ENCODE data around the gene NSMF.

NSMF gene

GRCh38 chr9:137459152-137459600, at the start of gene NSMF:
TSS of gene NSMF (minus strand) at chr9:137459334. CDS start at chr9:137459102, 232 bp downstream.
- TF ChIP-seq CTCF (IDR thresholded peaks at IDR 0.05; ENCODE audit: unreplicated experiment in 3 of 3), result no peak
- H3K4me3 Mint-ChIP-seq, result peak within 1 kb of the TSS; percentile 66 to 71 (median 68)
- H3K9me3 Mint-ChIP-seq, result no peaks in the 10 kb centered on the region
- peaks cover 16% of the 10 kb centered on the region for H3K27me3 Mint-ChIP-seq (ENCODE audit: low read depth)
- peaks cover 12% of the 10 kb centered on the region for H3K4me1 Mint-ChIP-seq
- peak within 1 kb of the TSS in 1 of 3 experiments; percentile 26 for H3K27ac Mint-ChIP-seq
- no peaks in the 10 kb centered on the region for H3K36me3 Mint-ChIP-seq (ENCODE audit: low read depth)

- Mint-ChIP-seq H3K27ac (no peak overlapping the region), H3K9me3 (peaks cover 20% of the 10 kb centered on the region), H3K4me3 (no peak overlapping the region), H3K27me3 (ENCODE audit: low read depth) (no peaks in the 10 kb centered on the region), H3K4me1 (no peaks in the 10 kb centered on the region), H3K36me3 (ENCODE audit: low read depth) (peaks cover 12% of the 10 kb centered on the region)
- TF ChIP-seq CTCF (IDR thresholded peaks at IDR 0.05; ENCODE audit: unreplicated experiment in 3 of 3), result no peak
Measured at GRCh38 chr9:137506702-137507171, 47.6 kb upstream of the NSMF start.

- TF ChIP-seq CTCF (IDR thresholded peaks at IDR 0.05; ENCODE audit: unreplicated experiment in 3 of 3), result no peak
- H3K9me3 Mint-ChIP-seq, result peaks cover 22% of the 10 kb centered on the region
- no peaks in the 10 kb centered on the region for H3K4me1 Mint-ChIP-seq
- no peaks in the 10 kb centered on the region for H3K27me3 Mint-ChIP-seq (ENCODE audit: low read depth)
- H3K27ac Mint-ChIP-seq, result no peak overlapping the region
- peaks cover 15% of the 10 kb centered on the region for H3K36me3 Mint-ChIP-seq (ENCODE audit: low read depth)
- no peak overlapping the region for H3K4me3 Mint-ChIP-seq
Measured at GRCh38 chr9:137506274-137506673, 47.1 kb upstream of the NSMF start.

- H3K36me3 Mint-ChIP-seq (ENCODE audit: low read depth), result peaks cover 15% of the 10 kb centered on the region
- H3K4me3 Mint-ChIP-seq, result no peak overlapping the region
- H3K4me1 Mint-ChIP-seq, result no peaks in the 10 kb centered on the region
- TF ChIP-seq CTCF (IDR thresholded peaks at IDR 0.05; ENCODE audit: unreplicated experiment in 3 of 3), result no peak
- H3K27me3 Mint-ChIP-seq (ENCODE audit: low read depth), result no peaks in the 10 kb centered on the region
- peaks cover 22% of the 10 kb centered on the region for H3K9me3 Mint-ChIP-seq
- H3K27ac Mint-ChIP-seq, result no peak overlapping the region
Measured at GRCh38 chr9:137505421-137506140, 46.4 kb upstream of the NSMF start.

- H3K4me1 Mint-ChIP-seq, result no peaks in the 10 kb centered on the region
- H3K27ac Mint-ChIP-seq, result no peak overlapping the region
- no peak for TF ChIP-seq CTCF (IDR thresholded peaks at IDR 0.05; ENCODE audit: unreplicated experiment in 3 of 3)
- H3K27me3 Mint-ChIP-seq (ENCODE audit: low read depth), result no peaks in the 10 kb centered on the region
- peaks cover 15% of the 10 kb centered on the region for H3K36me3 Mint-ChIP-seq (ENCODE audit: low read depth)
- no peak overlapping the region for H3K4me3 Mint-ChIP-seq
- peaks cover 20% of the 10 kb centered on the region for H3K9me3 Mint-ChIP-seq
Measured at GRCh38 chr9:137504432-137504777, 45.3 kb upstream of the NSMF start.
